Lower leg skin (tissue), 3 donors: ENCODE results near the gene ZNF569.

ENCODE experiments used
- CTCF ChIP-seq, 3 donors: fragments of 450-650 bp; IDR thresholded peaks; one replicate each; pipeline ENCODE4 v1.5.1; 2016; ENCODE audit warnings: antibody characterized with exemption in 3 of 3, mild to moderate bottlenecking in 3 of 3, moderate library complexity in 2 of 3
- POLR2A ChIP-seq, 2 donors: fragments of 450-650 bp; IDR thresholded peaks; one replicate each; pipeline ENCODE4 v1.6.1; 2016 to 2017; ENCODE audit warnings: antibody characterized with exemption in 2 of 2, mild to moderate bottlenecking in 1 of 2, moderate library complexity in 1 of 2

GRCh38 chr19:37403403-37403802 lies 63.8 kb downstream of the ZNF569 start:
- no peak for TF ChIP-seq POLR2A (IDR thresholded peaks at IDR 0.05)
- no peak for TF ChIP-seq CTCF (IDR thresholded peaks at IDR 0.05)
